Panc1 (cell line): Measurements from ENCODE around the gene SHANK1.

ENCODE experiments used
- POLR2AphosphoS5 ChIP-seq: IDR thresholded peaks from 2 replicates; pipeline ENCODE4 v1.6.1; 2012; ENCODE audit warnings: mild to moderate bottlenecking, low read depth, low read length, moderate library complexity
- REST ChIP-seq, 2 experiments: IDR thresholded peaks; 2 replicates each; pipeline ENCODE4 v1.6.1; 2011 to 2012; ENCODE audit warnings: low read depth in 2 of 2, control low read depth in 1 of 2, low read length in 1 of 2, mild to moderate bottlenecking in 1 of 2, moderate library complexity in 1 of 2; ENCODE audit not compliant: insufficient read depth in 1 of 2

- TF ChIP-seq REST (IDR thresholded peaks at IDR 0.05; ENCODE audit: insufficient read depth in 1 of 2, low read depth in 2 of 2, low read length in 1 of 2) = no peak
- TF ChIP-seq POLR2AphosphoS5 = no peak
These were observed 16.5 kb downstream of the SHANK1 start for GRCh38 chr19:50702871-50703829.
